ENCODE measurements around the gene RTP2.

Gene RTP2

DNA sequence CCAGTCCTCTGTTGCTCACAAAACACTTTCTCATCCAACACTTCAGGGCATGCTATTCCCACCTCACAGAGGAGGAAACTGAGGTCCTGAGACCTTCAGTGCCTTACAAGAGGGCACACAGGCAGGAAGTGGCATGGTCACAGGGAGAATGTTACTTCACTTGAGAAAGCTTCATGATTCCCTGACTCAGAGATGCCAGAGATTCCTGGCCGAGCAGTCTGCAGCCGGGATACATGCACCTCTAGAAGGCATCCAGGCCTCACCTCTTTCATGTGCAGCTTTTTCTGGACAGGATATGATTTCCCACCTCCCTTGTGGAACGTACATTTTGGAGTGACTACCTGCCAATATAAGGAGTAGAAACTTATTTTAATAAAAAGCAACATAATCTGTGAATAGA, 29.3 kb downstream of the RTP2 start:
- TF ChIP-seq, protein P1, sequence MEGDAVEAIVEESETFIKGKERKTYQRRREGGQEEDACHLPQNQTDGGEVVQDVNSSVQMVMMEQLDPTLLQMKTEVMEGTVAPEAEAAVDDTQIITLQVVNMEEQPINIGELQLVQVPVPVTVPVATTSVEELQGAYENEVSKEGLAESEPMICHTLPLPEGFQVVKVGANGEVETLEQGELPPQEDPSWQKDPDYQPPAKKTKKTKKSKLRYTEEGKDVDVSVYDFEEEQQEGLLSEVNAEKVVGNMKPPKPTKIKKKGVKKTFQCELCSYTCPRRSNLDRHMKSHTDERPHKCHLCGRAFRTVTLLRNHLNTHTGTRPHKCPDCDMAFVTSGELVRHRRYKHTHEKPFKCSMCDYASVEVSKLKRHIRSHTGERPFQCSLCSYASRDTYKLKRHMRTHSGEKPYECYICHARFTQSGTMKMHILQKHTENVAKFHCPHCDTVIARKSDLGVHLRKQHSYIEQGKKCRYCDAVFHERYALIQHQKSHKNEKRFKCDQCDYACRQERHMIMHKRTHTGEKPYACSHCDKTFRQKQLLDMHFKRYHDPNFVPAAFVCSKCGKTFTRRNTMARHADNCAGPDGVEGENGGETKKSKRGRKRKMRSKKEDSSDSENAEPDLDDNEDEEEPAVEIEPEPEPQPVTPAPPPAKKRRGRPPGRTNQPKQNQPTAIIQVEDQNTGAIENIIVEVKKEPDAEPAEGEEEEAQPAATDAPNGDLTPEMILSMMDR (IDR thresholded peaks at IDR 0.05; ENCODE audit: insufficient read depth, low read length, poor library complexity, severe bottlenecking): no peak
- no peak for DNase-seq (ENCODE audit: extremely low read depth, insufficient read length)

DNA sequence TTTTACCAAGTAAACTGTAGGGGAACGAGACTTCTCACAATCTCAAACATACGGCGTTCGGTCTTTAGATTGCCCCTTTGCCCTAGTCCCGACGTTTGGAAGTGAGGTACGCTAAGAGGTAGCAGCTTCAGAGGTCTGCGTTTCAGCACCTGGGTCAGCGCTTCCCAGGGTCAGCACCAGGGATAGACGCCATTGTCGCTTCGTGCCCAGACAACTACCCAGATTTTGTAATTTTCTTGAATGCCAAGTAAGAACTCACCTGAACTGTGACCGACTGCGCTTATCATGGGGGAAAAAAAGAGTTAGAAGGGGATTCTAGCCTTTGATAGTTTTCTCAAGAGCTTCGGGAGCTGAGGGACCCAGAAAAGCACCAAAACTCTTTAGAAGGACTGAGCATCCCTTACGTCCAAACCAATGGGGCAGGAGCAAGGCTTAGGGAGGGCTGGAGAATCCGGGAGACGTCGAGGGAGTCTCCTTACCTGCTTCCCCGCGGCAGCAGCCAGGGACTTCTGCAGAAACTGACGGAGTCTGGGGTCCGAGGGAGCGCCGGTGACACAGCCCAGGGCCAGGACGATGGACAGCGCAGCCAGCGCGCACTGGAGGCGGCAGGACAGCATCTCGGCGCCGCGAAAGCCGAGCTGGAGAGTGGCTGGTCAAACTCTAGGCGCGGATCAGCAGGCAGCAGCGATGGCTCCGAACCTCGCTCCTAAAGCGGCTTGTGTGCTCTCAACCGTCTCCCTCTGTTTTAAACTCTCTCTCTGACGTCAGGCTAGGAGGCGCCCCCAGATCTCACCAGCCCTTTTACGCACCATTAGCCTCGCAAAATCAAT, 32.5 kb downstream of the RTP2 start, which contains the start of gene SST:
Gene SST (minus strand): TSS at position 720 of the 830 bp plus-strand sequence. CDS start 103 bp downstream, at position 617.
- no peaks in the 10 kb centered on the region; the same call in 1 of the 2 replicates for H3K27me3 ChIP-seq (replicated peaks; ENCODE audit: control insufficient read depth, insufficient read depth, low read length)
- H3K4me3 ChIP-seq (replicated peaks; ENCODE audit: low read depth, low read length): no peak within 1 kb of the TSS
- TF ChIP-seq, protein P1 (IDR thresholded peaks at IDR 0.05; ENCODE audit: insufficient read depth, low read length, poor library complexity, severe bottlenecking): no peak
- DNase-seq (ENCODE audit: extremely low read depth, insufficient read length): no peak
- no peaks in the 10 kb centered on the region for H3K36me3 ChIP-seq (ENCODE audit: control insufficient read depth, insufficient read depth, low read length)

More for the DNA sequence above, 29.3 kb downstream of the RTP2 start:
- no peaks in the 10 kb centered on the region; the same call in 1 of the 2 replicates for H3K27me3 ChIP-seq (replicated peaks; ENCODE audit: control insufficient read depth, insufficient read depth, low read length)
- no peaks in the 10 kb centered on the region for H3K36me3 ChIP-seq (ENCODE audit: control insufficient read depth, insufficient read depth, low read length)
- H3K4me3 ChIP-seq (replicated peaks; ENCODE audit: low read depth, low read length): no peak overlapping the region

DNA sequence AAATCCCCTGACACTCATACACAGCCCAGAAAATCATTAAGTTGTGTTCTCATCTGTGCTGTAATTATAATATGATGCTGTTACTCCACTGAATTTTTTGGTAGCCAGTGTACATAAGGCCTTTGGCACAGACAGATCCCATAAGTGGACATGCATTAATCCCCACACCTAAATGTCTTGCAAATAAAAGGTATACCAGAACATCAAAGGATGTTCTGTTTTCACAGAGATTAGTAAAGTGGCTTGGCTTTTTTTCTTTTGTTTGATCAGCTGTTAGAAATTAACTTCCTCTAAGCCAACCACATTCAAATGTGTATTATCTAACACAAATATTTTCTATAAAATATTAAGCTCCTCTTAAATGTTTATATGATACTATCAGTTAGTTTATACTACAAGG, 34.8 kb downstream of the RTP2 start:
- no peak for DNase-seq (ENCODE audit: extremely low read depth, insufficient read length)
- no peaks in the 10 kb centered on the region; the same call in 1 of the 2 replicates for H3K27me3 ChIP-seq (replicated peaks; ENCODE audit: control insufficient read depth, insufficient read depth, low read length)
- no peak overlapping the region for H3K4me3 ChIP-seq (replicated peaks; ENCODE audit: low read depth, low read length)
- TF ChIP-seq, protein P1 (IDR thresholded peaks at IDR 0.05; ENCODE audit: insufficient read depth, low read length, poor library complexity, severe bottlenecking): no peak
- no peaks in the 10 kb centered on the region for H3K36me3 ChIP-seq (ENCODE audit: control insufficient read depth, insufficient read depth, low read length)

DNA sequence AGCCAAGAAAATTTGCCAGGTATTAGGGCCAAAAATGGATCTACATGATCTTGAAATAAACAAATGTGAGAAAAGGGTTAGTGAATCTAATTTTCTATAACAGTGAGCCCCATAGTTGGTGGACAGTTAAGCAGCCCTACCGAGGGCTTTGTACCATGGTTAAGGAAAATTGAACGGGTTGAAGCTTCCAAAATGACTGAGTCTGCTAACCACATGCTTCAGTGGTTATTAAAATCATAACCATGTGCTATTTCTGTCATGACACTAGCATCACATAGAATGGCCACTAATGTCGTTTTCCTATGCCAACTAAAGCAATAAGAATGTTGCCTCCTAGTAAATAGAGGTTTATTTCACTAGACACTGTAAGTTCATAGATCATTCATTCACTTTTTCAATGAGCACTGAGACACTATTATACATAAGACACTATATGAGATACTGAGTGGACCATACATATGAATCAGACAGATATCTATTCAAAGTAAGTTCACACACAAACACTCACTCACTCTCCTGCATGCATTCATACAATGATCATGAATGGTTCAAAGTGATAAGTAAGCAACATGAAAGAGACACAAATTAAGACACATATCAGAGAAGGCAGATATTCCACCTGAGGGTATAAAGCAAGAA, 36.5 kb downstream of the RTP2 start:
- no peaks in the 10 kb centered on the region; the same call in 1 of the 2 replicates for H3K27me3 ChIP-seq (replicated peaks; ENCODE audit: control insufficient read depth, insufficient read depth, low read length)

DNA sequence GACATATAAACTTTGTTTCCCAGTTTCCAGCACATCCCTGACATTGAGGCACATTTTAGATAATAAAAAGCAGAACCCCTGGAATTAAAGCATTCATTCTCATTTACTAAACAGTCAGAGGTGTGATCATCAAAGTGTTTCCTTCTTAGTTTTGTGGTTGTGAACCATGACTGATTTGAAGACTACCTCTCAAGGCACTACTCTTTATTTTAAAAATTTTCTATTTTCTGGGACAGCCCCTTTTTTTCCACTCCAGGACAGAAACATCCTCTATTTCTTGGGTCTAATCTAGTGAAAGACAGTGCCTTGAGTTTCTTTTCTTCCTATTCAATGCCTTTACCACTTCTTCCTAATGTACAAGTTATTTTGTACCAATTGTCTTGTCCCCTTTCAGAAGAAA, 37.3 kb downstream of the RTP2 start:
- no peak for DNase-seq (ENCODE audit: extremely low read depth, insufficient read length)
- TF ChIP-seq, protein P1 (IDR thresholded peaks at IDR 0.05; ENCODE audit: insufficient read depth, low read length, poor library complexity, severe bottlenecking): no peak
- Histone ChIP-seq H3K4me3 (replicated peaks; ENCODE audit: low read depth, low read length) (no peak overlapping the region), H3K36me3 (ENCODE audit: control insufficient read depth, insufficient read depth, low read length) (no peaks in the 10 kb centered on the region), H3K27me3 (replicated peaks; ENCODE audit: control insufficient read depth, insufficient read depth, low read length) (no peaks in the 10 kb centered on the region; the same call in 1 of the 2 replicates)

More for the DNA sequence above, 36.5 kb downstream of the RTP2 start:
- no peaks in the 10 kb centered on the region for H3K36me3 ChIP-seq (ENCODE audit: control insufficient read depth, insufficient read depth, low read length)
- TF ChIP-seq, protein P1 (IDR thresholded peaks at IDR 0.05; ENCODE audit: insufficient read depth, low read length, poor library complexity, severe bottlenecking): no peak
- H3K4me3 ChIP-seq (replicated peaks; ENCODE audit: low read depth, low read length): no peak overlapping the region
- no peak for DNase-seq (ENCODE audit: extremely low read depth, insufficient read length)

All from GM06990 (cell line).